Adrenal gland (tissue), 12 donors: ENCODE measurements around the gene LRBA. TPM values are rescaled to one million over a fixed set of nuclear protein-coding genes. Genes with fewer than 3 reads are reported as not detected.
"Not testable (repeated sequence)": the region's sequence is repeated elsewhere in the genome, so short reads cannot be mapped to it uniquely, and the experiment has no call there.

Experiments
- DNase-seq, 7 donors: peaks; one replicate each; pipeline ENCODE4 v3.0.0-alpha.2; 2019 to 2020
- H3K27ac ChIP-seq, 5 donors: fragments of 200-600 bp; sonication (generic) in 4 of 5; 1 replicate in 3 of 5; 2 replicates in 2 of 5; pipeline versions ENCODE4 v1.5.1 to v1.8.0; 2016 to 2020; ENCODE audit warnings: mild to moderate bottlenecking in 1 of 5
- H3K27me3 ChIP-seq: fragments of 200-600 bp; 2 replicates; pipeline ENCODE4 v1.8.0; 2021
- H3K36me3 ChIP-seq, 2 donors: fragments of 200-600 bp; replicated peaks in 1 of 2; 1 replicate in 1 of 2; 2 replicates in 1 of 2; pipeline versions ENCODE4 v1.5.1 to v1.8.0; 2018 to 2022
- H3K4me1 ChIP-seq, 2 donors: fragments of 200-600 bp; replicated peaks in 1 of 2; 1 replicate in 1 of 2; 2 replicates in 1 of 2; pipeline versions ENCODE4 v1.5.1 to v1.8.0; 2018 to 2021
- H3K4me3 ChIP-seq, 4 donors: fragments of 200-600 bp; sonication (generic) in 3 of 4; one replicate each; pipeline ENCODE4 v1.5.1; 2016 to 2018
- H3K9me3 ChIP-seq, 3 donors: fragments of 200-600 bp; sonication (generic) in 1 of 3; replicated peaks in 1 of 3; 1 replicate in 2 of 3; 2 replicates in 1 of 3; pipeline versions ENCODE4 v1.5.1 to v1.8.0; 2016 to 2021
- POLR2A ChIP-seq, 2 donors: fragments of 450-650 bp; IDR thresholded peaks; one replicate each; pipeline ENCODE4 v1.6.1; 2017; ENCODE audit warnings: antibody characterized with exemption in 2 of 2, mild to moderate bottlenecking in 2 of 2, moderate library complexity in 1 of 2
- WGBS, 4 donors: extraction: QIAGEN DNeasy Blood & Tissue Kit in 2 of 4; methylation state at CpG; one replicate each; pipeline versions ENCODE4 v1.1.5 to v1.1.7; 2013 to 2017; 5-methylcytosine and 5-hydroxymethylcytosine counted together
- intact Hi-C, 2 donors: fragments of 100-400 bp; cut with DNase I; formaldehyde crosslinking; loops; one replicate each; pipeline versions ENCODE4 v1.14.1 to v1.15.0; 2022 to 2023
- polyA plus RNA-seq, 3 donors: library from polyadenylated mRNA; stranded (reverse); fragments of 200-250 nt in 2 of 3; fragments of 350-450 nt in 1 of 3; fragmentation: Illumina TruSeq in 1 of 3; extraction: RNeasy Lipid Tissue Mini Kit (QIAGEN cat#74804) in 1 of 3; gene quantifications; one replicate each; pipeline ENCODE4 v1.2.3, GENCODE V29; 2013 to 2014
- total RNA-seq, 9 donors: library from RNA; depleted of rRNA in 4 of 9; stranded (reverse); fragments of >200 nt in 4 of 9; fragments of 120-200 nt in 1 of 9; fragmentation: NEBNext Ultra II Directional in 1 of 9; extraction: Animal tissue kit (Norgen Biotek cat#: 25700) in 1 of 9; gene quantifications; one replicate each; pipeline versions ENCODE4 v1.1.0 to v1.2.4, GENCODE V29; 2013 to 2023
- TF ChIP-seq, protein P1 (sequence below), 6 experiments: fragments of 450-650 bp in 4 of 6; fragments of 200-600 bp in 2 of 6; sonication (generic) in 1 of 6; IDR thresholded peaks; 1 replicate in 5 of 6; 2 replicates in 1 of 6; pipeline versions ENCODE4 v1.5.1 to v1.8.0; 2016 to 2021; ENCODE audit warnings: antibody characterized with exemption in 6 of 6, mild to moderate bottlenecking in 2 of 6, moderate library complexity in 1 of 6
- donor health status: healthy with polysubstance abuse.
- donor health status: Bipolar disorder and iron deficiency.
- donor health status: DM: yes; HTN: yes; CAD: no.
- donor health status: DM: no; HTN: no; CAD: no.
- donor health status: DM: no; HTN: no; CAD: no.
- donor health status: DM: yes; HTN: yes; CAD: no.

Gene LRBA
- total and polyA plus RNA-seq, 12 donors: 9.6 to 106 (median 40.6) TPM

DNA sequence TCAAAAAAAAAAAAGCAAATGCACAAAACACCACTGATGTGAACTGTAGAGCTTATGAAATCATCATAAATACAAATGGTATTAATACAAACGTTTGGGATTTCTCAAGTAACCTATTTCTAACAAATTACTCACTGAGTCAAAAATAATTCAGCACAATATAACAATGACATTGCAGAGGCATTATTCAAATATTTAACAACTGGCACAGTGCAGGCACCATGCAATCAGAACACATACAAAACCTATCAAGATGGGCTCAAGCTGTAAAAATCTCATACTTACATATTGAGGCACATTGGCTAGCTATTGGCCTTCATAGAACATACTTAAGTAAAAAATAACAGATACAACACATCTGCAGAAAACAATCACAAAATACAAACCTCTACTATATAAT, 81.1 kb downstream of the LRBA start:
- H3K36me3 ChIP-seq: no peaks in the 10 kb centered on the region
- WGBS, 4 donors: 36 to 50% (median 43%) methylated on average over 1 of the region's 1 CpG
- no peak overlapping the region for H3K27ac ChIP-seq
- DNase-seq: no peak
- H3K27me3 ChIP-seq: no peaks in the 10 kb centered on the region
- no peak overlapping the region for H3K4me3 ChIP-seq
- peaks cover 3 to 33% of the 10 kb centered on the region in 2 donors for H3K4me1 ChIP-seq
- TF ChIP-seq, protein P1, sequence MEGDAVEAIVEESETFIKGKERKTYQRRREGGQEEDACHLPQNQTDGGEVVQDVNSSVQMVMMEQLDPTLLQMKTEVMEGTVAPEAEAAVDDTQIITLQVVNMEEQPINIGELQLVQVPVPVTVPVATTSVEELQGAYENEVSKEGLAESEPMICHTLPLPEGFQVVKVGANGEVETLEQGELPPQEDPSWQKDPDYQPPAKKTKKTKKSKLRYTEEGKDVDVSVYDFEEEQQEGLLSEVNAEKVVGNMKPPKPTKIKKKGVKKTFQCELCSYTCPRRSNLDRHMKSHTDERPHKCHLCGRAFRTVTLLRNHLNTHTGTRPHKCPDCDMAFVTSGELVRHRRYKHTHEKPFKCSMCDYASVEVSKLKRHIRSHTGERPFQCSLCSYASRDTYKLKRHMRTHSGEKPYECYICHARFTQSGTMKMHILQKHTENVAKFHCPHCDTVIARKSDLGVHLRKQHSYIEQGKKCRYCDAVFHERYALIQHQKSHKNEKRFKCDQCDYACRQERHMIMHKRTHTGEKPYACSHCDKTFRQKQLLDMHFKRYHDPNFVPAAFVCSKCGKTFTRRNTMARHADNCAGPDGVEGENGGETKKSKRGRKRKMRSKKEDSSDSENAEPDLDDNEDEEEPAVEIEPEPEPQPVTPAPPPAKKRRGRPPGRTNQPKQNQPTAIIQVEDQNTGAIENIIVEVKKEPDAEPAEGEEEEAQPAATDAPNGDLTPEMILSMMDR (IDR thresholded peaks at IDR 0.05): no peak
- no peak for TF ChIP-seq POLR2A (IDR thresholded peaks at IDR 0.05)
- intact Hi-C loops: no loop called here
- H3K9me3 ChIP-seq: no peaks in the 10 kb centered on the region

DNA sequence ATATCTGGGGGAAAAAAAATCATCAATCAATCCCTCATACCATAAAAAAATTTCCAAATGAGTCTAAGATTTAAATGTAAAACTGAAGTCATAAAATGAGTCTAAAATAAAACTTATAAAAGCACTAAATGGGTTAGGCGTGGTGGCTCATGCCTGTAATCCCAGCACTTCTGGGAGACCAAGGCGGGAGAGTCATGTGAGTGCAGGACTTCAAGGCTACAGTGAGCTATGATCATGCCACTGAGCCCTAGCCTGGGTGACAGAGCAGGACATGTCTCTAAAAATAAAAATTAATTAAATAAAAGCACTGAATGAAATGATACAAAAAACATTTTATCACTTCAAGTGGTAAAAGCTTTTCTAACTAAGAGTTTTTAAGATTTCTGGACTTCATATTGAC, 83.3 kb downstream of the LRBA start:
- peaks cover 3 to 22% of the 10 kb centered on the region in 2 donors for H3K4me1 ChIP-seq
- no peaks in the 10 kb centered on the region for H3K27me3 ChIP-seq
- WGBS, 4 donors: 59 to 69% (median 62%) methylated on average over 2 of the region's 2 CpGs
- DNase-seq: peak; percentile 32 to 75 (median 55)
- intact Hi-C loops: no loop called here
- no peak overlapping the region for H3K27ac ChIP-seq
- no peaks in the 10 kb centered on the region for H3K9me3 ChIP-seq
- no peaks in the 10 kb centered on the region for H3K36me3 ChIP-seq
- TF ChIP-seq POLR2A (IDR thresholded peaks at IDR 0.05): no peak
- TF ChIP-seq, protein P1 (IDR thresholded peaks at IDR 0.05): no peak
- H3K4me3 ChIP-seq: no peak overlapping the region

DNA sequence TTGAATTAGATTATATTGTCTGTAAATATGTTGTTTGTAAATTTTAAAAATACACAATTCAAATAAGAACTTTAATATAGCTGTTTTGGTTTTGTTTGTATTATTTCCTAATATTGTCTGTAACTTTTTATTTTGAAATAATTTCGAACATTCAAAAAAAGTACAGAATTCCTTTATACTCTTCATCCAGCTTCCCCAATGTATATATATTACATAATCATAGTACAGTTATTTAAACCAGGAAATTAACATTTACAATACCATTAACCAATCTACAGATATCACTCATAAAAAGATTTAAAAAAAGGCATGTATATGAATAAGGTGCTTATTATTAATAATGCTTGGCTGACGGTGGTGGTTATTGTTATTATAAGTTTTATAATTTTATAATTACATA, 84.1 kb downstream of the LRBA start:
- no peaks in the 10 kb centered on the region for H3K27me3 ChIP-seq
- H3K27ac ChIP-seq: no peak overlapping the region
- intact Hi-C loops: no loop called here
- TF ChIP-seq, protein P1 (IDR thresholded peaks at IDR 0.05): no peak
- TF ChIP-seq POLR2A (IDR thresholded peaks at IDR 0.05): no peak
- H3K9me3 ChIP-seq: no peaks in the 10 kb centered on the region
- no peaks in the 10 kb centered on the region for H3K36me3 ChIP-seq
- H3K4me1 ChIP-seq: peaks cover 3 to 16% of the 10 kb centered on the region in 2 donors
- H3K4me3 ChIP-seq: no peak overlapping the region
- 92 to 99% (median 96%) methylated on average over 2 of the region's 2 CpGs for WGBS, 4 donors
- DNase-seq: no peak

DNA sequence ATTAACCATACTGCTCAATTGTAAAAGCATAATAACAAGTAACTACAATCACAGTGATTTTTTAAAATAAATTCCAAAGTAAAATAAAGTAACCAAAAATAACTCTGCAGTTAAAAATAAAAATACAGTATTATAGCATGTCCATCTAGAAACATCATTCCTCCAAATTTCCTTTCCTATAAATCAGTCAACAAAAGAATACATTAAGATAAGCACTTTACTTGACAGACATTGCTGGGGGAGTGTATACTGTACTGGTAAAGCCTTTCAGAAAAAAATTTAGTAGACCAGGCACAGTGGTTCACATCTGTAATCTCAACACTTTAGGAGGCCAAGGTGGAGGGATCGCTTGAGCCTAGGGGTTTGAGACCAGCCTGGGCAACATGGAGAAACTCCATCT, 91.1 kb downstream of the LRBA start:
- Histone ChIP-seq H3K36me3 (peaks cover 0 to 4% of the 10 kb centered on the region in 2 donors), H3K27me3 (no peaks in the 10 kb centered on the region), H3K9me3 (no peaks in the 10 kb centered on the region), H3K4me1 (no peaks in the 10 kb centered on the region), H3K27ac (no peak overlapping the region), H3K4me3 (no peak overlapping the region)
- intact Hi-C loops: no loop called here
- TF ChIP-seq POLR2A (IDR thresholded peaks at IDR 0.05): no peak
- TF ChIP-seq, protein P1 (IDR thresholded peaks at IDR 0.05): no peak
- WGBS, 4 donors: 97 to 100% (median 100%) methylated on average over 1 of the region's 1 CpG
- DNase-seq: no peak

- H3K9me3 ChIP-seq, H3K27ac ChIP-seq, H3K4me3 ChIP-seq, H3K27me3 ChIP-seq, H3K36me3 ChIP-seq, DNase-seq, intact Hi-C loops, H3K4me1 ChIP-seq: not testable (repeated sequence)
- 98 to 99% (median 98%) methylated on average over 9 of the region's 9 CpGs for WGBS, 4 donors
These were observed 93.6 kb downstream of the LRBA start for GRCh38 chr4:150921486-150921885.

DNA sequence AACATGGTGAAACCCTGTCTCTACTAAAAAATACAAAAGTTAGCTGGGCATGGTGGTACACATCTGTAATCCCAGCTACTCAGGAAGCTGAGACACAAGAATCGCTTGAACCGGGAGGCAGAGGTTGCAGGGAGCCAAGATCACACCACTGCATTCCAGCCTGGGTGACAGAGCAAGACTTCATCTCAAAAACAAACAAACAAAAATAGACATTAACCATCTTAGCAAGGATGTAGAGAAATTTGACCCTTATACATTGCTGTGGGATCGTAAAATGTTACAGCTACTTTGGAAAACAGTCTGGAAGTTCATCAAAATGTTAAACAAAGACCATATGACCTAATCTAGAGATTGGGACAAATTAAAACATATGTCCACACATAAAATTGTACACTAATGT, 96.5 kb downstream of the LRBA start:
- 69 to 97% (median 92%) methylated on average over 3 of the region's 3 CpGs for WGBS, 4 donors
- DNase-seq, H3K9me3 ChIP-seq, H3K36me3 ChIP-seq, H3K4me3 ChIP-seq, H3K27me3 ChIP-seq, intact Hi-C loops, H3K27ac ChIP-seq, H3K4me1 ChIP-seq: not testable (repeated sequence)
